HG03378 (cell line): ENCODE measurements around the gene VWA3B.
"Not testable (repeated sequence)": the region's sequence is repeated elsewhere in the genome, so short reads cannot be mapped to it uniquely, and the experiment has no call there.

Experiments
- ATAC-seq: cut with Tn5 transposase; IDR thresholded peaks from one replicate; pipeline ENCODE4 v1.9.1; 2021; ENCODE audit warnings: mild to moderate bottlenecking, moderate library complexity; ENCODE audit not compliant: unreplicated experiment

Gene VWA3B

DNA sequence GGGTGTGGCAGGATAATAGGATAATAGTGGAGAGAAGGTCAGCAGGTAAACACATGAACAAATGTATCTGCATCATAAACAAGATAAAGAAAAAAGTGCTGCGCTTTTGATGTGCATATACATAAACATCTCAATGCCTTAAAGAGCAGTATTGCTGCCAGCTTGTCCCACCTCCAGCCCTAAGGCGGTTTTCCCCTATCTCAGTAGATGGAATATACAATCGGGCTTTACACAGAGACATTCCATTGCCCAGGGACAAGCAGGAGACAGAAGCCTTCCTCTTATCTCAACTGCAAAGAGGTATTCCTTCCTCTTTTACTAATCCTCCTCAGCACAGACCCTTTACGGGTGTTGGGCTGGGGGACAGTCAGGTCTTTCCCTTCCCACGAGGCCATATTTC, 43.1 kb downstream of the VWA3B start:
- ATAC-seq: not testable (repeated sequence)

DNA sequence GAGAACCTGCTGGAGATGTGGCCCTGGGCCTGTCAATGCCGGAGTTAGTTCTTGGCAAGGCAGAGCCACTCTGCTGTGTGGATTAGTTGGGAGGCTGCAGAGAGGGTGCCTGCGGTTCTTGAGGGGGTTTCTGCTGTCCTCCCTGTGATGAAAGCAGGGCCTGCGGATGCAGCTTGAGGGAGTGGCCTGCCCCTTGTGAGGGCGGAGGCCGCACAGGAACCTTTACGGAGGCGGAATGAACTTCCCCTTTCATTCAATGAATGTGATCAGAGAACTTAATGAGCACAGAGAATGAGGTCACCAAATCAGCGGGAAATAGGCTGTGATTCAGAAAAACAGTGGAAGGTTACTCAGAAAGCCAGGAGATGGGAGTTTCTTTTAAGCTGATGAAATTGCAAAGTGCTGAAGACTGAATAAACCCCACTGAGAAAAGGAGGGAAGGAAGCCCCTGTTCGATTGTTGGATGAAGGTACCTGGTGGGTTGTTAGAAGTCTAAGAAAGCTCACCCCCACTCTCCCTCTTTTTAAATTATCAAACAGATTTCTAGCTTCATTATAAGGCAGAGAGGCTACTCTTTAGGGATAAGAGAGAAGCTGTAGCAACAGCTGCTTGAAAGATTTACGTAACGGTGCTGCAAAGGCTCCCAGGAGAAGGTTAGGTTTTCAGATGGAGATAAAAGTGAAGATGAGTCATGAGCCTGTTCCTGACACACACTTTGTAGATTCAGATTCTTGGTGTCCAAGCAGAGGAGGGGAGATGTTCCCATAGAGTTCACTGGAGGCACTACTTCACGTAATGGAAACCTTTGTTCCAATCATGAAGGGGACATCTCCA, 47.4 kb downstream of the VWA3B start:
- peak; percentile 80 for ATAC-seq

DNA sequence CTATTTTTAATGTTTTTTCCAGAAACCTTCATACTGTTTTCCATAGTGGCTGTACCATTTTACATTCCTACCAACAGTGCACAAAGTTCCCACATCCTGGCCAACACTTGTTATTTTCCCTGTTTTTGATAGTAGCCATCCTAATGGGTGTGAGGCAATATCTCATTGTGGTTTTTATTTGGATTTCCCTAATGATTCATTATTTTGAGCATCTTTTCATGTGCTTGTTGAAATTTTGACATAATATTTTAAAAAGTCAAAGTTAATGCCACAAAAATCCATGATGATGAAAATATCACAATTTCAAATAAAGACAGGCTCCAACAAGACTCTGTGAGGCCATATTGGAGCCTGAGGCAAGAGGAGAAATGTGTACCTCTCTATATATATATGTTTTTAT, 50.2 kb downstream of the VWA3B start:
- no peak for ATAC-seq

DNA sequence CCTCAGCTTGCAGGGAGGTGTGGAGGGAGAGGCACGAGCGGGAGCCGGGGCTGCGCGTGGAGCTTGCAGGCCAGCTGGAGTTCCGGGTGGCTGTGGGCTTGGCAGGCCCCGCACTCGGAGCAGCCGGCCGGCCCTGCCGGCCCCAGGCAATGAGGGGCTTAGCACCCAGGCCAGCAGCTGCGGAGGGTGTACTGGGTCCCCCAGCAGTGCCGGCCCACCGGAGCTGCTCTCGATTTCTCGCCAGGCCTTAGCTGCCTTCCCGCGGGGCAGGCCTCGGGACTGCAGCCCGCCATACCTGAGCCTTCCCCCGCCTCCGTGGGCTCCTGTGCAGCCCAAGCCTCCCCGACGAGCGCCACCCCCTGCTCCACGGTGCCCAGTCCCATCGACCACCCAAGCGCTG, 52.0 kb downstream of the VWA3B start:
- not testable (repeated sequence) for ATAC-seq

DNA sequence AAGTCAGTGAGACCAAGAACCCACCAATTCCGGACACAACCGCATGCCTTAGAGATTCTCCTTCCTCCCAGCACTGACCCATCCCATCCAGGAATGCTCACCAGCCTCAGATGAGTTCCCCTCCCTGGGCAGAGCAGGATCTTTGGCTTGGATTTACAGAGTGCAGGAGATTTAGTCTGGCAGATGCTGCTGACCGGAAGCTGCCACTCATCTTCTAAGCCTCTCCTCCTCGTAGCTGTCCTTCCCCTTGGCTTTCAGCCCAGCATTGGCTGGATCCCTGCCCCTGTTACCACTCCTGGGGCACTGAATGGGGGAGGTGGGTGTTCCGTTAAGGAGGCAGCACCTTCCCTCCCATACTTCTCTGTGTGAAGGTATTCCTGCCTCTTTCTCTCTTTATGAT, 53.2 kb downstream of the VWA3B start:
- ATAC-seq: no peak

DNA sequence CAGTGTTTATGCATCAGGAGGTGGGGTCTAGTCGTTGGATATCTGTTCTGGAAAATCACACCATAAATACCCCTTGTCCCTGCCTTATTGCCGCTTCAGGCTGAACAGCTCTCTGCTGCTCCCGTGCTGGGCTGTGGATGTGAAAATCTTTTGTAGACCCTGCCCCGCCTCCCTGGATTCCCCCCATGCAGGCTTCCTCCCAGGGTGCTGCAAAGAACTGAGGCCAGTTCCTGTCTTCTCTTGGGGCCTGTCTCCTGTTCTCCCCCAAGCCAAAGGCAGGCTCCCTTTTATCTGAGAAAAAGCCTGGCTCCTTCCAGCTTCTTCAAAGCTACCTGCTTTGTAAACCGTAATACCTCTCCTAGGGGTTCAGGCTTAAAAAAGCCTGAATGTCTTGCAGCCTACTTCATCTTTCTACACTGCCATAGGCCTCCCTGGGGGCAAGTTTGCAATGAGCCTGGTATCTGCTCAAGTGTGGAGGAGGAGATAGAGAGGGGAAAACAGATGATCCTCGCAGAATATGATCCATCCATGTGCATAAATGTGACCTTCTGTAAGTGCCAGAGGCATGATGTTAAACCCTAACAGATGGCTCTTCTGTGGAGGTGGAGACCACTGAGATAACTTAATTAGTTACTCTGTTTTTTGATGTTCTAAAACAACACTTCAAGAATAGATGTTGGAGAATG, 55.3 kb downstream of the VWA3B start:
- ATAC-seq: no peak

DNA sequence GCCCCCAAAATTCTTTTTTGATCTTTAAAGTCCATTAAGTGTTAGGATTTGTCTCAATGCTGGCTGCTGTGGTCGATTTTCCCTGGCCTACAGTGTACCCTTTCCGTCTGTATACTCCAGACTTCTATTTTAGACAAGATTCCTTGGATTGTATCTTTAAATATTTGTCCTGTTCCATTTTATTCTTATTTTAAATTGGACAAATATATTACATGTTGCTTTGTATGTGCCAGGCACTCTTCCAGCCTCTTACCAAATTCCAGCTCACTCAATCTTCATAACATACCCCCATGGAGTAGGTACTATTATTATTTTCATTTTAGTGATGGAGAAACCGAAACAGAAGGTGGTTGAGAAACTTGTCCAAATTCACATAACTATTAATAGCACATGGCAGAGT, 58.1 kb downstream of the VWA3B start:
- ATAC-seq: no peak

DNA sequence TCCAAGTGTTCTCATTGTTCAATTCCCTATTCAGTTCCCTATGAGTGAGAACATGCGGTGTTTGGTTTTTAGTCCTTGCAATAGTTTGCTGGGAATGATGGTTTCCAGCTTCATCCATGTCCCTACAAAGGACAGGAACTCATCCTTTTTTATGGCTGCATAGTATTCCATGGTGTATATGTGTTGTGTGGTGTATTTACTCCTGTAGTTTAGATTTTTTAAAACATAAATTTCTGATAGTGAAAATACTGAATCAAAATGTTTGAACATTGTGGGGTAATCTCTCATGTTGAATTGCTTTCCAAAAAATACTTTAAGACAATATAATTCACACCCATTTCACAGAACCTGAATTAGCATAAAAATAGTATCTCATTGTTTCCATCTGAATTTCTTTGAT, 60.9 kb downstream of the VWA3B start:
- ATAC-seq: not testable (repeated sequence)

DNA sequence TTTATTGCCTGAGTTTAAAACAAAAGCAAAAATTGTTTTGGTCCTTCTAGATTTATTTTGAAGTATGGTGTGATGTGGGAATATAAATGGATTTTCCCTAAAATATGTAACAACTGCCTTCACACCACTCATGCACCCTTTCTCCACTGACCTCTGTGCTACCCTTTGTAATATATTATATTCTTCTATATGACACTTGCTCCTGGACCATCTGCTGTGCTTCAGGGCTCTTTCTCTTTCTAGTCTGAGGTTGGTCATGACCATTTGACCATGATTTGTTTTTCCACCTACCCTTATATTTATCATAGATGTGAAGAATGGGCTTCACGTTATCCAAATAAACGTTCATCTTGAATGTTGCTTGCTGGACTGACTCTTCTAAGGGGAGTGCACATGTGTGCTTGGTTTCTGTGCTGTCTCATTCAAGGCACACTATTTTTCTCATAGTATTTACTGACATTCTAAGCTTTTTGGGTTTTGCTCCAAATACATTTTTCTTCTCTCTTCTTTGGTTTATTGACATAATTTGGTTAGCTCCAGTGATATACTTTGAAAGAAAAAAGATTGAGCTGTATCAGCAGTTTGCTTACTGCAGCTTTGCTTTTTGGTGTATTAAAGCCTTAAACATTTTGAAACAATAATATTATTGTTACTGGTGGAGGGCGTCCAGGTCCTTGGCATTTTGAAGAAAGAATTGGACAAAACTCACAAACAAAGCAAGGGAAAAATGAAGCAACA, 61.8 kb downstream of the VWA3B start:
- no peak for ATAC-seq

DNA sequence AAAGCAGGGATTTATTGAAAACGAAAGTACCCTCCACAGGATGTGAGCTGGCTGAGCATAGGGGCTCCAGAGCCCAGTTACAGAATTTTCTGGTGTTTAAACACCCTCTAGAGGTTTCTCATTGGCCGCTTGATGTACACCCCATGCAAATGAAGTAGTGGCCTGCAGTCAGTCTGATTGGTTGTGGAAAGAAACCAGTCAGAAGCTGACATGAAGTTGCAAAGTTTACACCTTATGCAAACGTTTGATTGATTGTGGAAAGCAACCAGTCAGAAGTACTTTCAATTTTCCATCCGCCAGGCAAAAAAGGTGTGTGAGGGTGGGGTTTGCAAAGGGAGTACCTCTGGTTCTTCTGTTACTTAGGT, 62.3 kb downstream of the VWA3B start:
- ATAC-seq: no peak

DNA sequence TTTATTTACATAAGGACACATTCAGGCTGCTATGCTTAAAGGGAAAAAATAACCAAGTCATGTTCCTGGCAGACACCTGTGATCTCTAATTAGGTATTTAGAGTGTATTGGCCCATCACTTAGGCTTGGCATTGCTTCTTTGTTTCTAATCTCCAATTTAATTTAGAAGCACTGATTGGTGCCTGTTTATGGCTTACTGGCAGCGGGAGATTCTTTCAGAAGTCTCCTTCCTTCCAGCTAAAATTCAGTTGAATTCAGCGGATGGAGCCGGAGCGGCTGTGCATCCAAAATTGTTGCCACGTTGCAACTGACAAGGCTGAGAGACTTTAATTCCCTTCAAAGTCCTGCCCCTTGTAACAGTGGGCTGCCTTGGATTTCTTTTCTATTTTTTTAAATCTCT, 66.5 kb downstream of the VWA3B start:
- ATAC-seq: no peak

DNA sequence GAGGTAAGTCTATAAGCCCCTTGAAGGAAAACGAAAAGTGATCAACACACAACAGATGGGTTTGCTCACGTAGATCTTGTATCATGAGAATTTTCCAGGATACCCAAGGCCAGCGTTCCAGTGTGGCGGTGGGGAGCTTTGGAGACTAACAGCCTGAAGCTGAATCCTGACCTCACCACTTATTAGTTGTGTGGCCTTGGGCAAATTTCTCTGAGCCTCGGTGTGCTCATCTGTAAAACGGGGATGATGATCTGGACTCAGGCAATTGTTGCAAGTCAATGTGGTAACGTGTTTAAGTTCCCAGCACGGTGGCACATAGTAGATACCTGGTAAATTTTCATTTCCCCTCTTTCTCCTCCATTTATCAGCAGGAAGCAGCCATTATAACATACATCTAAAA, 68.3 kb downstream of the VWA3B start:
- no peak for ATAC-seq

DNA sequence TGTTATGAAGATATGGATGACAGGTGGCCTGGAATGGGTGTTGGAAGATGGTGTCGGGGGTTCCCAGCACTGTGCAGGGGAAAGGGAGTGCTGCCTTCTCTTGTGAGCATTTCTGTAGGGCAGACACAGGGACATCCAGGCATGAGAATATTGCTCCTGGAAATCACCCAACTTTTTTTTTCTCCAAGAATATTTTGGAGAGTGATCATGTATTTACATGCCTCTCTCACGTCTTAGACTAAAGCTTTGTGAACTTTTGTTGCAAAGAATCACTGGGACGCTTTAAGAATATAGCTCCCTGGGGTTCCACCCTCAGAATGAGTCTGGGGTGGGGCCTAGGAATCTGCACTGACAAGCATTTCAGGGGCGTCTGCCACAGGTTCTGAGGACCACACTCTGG, 68.7 kb downstream of the VWA3B start:
- ATAC-seq: no peak

DNA sequence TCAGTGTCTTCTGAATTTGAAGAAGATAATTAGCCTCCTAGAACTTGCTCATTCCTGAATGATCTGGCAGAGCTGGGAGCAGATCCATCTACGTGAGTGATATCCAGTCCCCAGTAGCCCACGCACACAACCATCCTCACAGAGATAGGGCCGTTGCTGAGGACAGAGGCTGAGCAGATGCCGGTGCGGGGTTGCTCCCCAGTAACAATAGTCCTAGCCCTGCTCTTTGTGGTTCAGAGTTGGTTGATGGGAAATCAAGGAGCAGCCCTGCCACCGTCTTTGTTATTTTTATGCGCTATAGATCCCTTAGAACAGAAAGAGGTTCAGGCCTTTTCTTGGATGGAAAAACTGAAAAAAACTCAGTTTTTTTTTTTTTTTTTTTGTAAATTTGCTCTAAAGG, 69.3 kb downstream of the VWA3B start:
- ATAC-seq: no peak

DNA sequence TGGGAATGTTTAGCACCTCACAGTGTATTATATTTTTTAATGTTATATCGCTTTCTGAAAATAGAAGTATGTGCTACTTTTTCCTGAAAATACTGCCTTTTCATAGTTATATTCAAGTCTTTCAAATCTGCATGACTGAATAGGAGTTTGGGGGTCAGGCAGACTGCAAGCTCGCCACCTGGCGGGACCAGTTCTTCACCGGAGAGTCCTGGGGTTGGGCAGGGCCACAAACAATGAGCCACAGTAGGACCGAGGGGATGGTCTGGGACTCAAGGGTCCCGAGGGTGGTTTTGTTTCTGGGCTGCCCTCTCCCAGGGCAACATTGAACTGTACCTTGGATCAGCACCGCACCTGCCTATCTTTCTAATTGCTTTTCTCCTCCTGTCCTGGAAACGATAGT, 70.6 kb downstream of the VWA3B start:
- no peak for ATAC-seq

DNA sequence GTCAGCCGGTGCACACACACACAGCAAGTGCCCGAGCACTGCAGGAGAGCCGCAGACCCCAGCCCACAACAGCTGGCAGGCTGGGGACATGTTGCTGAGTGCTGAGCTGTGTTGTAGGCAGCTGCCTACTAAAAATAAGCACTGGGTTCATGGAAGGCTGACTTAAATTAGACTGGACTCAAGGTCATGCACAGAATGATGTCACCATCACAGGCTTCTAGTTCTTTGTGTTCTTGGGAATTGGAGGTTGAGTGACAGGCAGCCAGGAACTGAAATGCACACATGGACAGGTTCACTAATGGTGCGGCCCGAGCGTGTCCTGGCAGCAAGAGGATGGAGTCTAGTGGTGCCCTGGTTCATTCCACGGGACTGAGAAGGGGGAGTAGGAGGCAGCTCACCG, 71.3 kb downstream of the VWA3B start:
- ATAC-seq: no peak

DNA sequence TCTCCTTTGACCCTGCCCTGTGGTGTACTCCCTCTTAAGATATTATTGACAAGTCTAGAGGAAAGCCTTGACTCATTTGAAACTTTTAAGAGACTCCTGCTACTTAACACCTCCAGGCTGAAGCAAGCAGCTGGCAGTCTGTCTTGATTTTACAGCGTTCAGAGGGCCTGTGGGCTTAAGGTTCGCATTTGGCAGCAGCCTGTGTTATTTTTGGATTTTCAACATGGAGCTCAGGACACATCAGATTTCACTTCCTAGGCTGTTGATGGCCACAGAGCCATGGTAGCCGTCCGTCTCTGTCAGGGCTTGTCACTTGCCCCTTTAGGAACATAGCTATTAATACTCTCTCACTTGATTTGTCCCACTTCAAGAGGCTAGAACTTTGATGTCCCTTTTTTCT, 73.6 kb downstream of the VWA3B start:
- ATAC-seq: no peak

DNA sequence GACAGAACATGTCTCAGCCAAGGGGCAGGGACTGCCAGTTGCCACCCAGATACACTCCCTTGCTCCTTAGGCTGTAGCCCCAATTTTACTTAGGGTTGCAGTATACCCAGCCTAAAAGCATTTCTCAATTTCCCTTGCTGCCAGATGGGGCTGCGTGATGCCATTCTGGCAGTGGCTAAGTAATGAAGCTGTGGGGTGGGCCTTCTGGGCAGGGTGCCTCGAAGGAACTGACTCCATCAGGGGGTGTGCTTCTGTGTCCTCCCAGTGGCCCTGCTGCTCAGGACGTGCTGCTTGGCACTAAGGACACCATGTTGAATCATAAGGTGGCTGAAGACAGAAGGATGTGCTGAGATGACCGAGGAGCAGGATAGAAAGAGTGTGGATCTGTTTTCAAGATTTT, 74.2 kb downstream of the VWA3B start:
- no peak for ATAC-seq

DNA sequence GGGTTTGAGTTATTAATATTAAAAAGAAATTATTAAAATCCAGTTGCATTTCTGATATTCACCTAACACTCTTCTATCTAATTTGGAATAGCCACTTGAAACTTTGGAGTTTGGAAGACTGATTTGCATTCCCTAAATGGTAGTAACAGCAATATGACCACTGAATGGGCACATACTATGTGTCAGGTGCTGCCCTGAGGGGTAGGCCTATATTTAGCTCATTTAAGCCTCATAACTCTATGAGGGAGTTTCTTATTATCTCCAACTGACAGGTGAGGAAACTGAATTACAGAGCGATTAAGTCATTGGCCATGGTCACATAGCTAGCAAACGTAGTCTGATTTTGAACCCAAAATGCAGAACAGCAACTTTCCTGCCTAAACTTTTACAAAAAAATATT, 77.3 kb downstream of the VWA3B start:
- ATAC-seq: no peak

DNA sequence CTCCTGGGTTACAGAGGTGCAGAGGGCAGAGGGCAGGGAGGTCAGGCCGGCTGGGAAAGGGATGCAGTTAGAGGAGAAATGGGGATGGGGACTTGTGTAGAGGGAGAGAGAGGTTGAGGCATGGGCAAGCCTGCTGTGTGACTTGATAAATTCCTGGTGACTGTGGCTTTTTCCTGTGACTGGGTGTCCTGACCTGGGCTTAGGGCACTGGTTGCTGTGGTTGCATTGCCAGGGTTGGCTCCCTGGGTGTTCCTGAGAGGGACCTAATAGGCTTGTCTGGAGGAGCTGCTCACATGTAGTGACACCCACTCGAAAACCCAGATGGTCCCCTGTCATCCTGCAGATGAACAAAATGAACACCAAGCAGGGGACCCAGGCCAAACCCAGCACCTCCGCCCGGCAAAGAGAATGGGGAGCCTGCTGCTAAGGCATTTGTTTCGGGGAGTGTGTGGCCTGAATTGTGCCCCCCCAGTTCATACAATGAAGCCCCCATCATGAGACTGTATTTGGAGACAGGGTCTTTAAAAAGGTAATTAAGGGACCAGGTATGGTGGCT, 78.6 kb downstream of the VWA3B start:
- no peak for ATAC-seq

DNA sequence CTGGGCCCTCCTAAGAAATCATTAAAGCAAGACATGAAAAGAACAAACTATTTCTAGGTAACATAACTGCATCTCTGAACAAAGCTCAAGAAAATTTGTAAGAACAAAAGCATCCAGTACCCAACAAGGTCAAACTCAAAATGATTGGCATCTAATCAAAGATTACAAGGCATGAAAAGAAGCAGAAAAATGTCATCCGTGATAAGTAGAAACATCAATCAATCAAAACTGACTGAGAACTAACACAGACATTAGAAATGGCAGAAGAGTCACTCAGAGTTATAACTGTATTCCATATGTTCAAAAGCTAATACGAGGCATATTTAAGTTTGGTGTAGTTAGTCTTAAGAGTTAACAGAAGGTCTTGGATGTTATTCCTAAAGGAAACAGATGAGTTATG, 80.9 kb downstream of the VWA3B start:
- ATAC-seq: no peak

DNA sequence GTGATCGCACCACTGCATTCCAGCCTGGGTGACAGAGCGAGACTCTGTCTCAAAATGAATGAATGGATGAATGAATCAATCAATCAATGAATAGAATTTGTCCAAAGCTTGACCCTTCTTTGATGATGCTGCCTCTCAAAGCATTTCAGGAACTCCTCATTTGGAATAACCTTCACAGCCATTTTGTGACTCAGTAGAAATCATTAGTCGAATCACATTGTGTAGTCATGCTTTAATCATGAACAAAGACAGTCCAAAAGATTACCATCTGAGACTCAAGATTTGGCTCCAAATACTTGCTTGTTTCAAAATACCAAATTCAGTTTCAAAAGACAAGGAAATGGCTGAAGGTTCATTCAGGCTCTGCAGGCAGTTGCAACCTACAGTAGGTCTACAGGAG, 83.1 kb downstream of the VWA3B start:
- ATAC-seq: no peak
